HG02885 (cell line): ENCODE measurements around the gene ZNF726.
"Not testable (repeated sequence)": the region's sequence is repeated elsewhere in the genome, so short reads cannot be mapped to it uniquely, and the experiment has no call there.

ENCODE experiments used
- ATAC-seq: cut with Tn5 transposase; IDR thresholded peaks from one replicate; pipeline ENCODE4 v1.9.1; 2021; ENCODE audit warnings: mild to moderate bottlenecking; ENCODE audit not compliant: unreplicated experiment, poor library complexity

ZNF726 gene

GRCh38 chr19:23914402-23915286 is at the start of gene ZNF726:
Gene ZNF726, plus strand, starts transcription at chr19:23914886. Its CDS starts 109 bp downstream, at chr19:23914995.
- ATAC-seq = peak; percentile 95

- ATAC-seq = no peak
Observed at GRCh38 chr19:23867895-23868294, 46.8 kb upstream of the ZNF726 start.

GRCh38 chr19:23868630-23869029 is 46.1 kb upstream of the ZNF726 start:
- no peak for ATAC-seq

GRCh38 chr19:23872282-23872919 is 42.3 kb upstream of the ZNF726 start:
- ATAC-seq = no peak

GRCh38 chr19:23876261-23876660 is 38.4 kb upstream of the ZNF726 start:
- no peak for ATAC-seq

- ATAC-seq = not testable (repeated sequence)
Observed at GRCh38 chr19:23876756-23877155, 37.9 kb upstream of the ZNF726 start.

GRCh38 chr19:23882493-23882892 is 32.2 kb upstream of the ZNF726 start:
- no peak for ATAC-seq

GRCh38 chr19:23884363-23884762 is 30.3 kb upstream of the ZNF726 start:
- no peak for ATAC-seq

- no peak for ATAC-seq
Observed at GRCh38 chr19:23887642-23888041, 27.0 kb upstream of the ZNF726 start.

GRCh38 chr19:23896096-23896495 is 18.6 kb upstream of the ZNF726 start:
- ATAC-seq = not testable (repeated sequence)

- no peak for ATAC-seq
Observed at GRCh38 chr19:23896912-23897311, 17.8 kb upstream of the ZNF726 start.

GRCh38 chr19:23901360-23901759 is 13.3 kb upstream of the ZNF726 start:
- ATAC-seq = no peak

- no peak for ATAC-seq
Observed at GRCh38 chr19:23904406-23904805, 10.3 kb upstream of the ZNF726 start.

- ATAC-seq = no peak
Observed at GRCh38 chr19:23905771-23906170, 8.9 kb upstream of the ZNF726 start.

GRCh38 chr19:23906835-23907234 is 7.9 kb upstream of the ZNF726 start:
- no peak for ATAC-seq

GRCh38 chr19:23908165-23908564 is 6.5 kb upstream of the ZNF726 start:
- no peak for ATAC-seq

- no peak for ATAC-seq
Observed at GRCh38 chr19:23909222-23909621, 5.5 kb upstream of the ZNF726 start.

GRCh38 chr19:23913931-23914330 is 755 bp upstream of the ZNF726 start:
- no peak for ATAC-seq

GRCh38 chr19:23916991-23917390 is 2.3 kb downstream of the ZNF726 start:
- no peak for ATAC-seq

GRCh38 chr19:23917856-23918255 is 3.2 kb downstream of the ZNF726 start:
- no peak for ATAC-seq

GRCh38 chr19:23925285-23925684 is 10.6 kb downstream of the ZNF726 start:
- ATAC-seq = no peak

- ATAC-seq = no peak
Observed at GRCh38 chr19:23932878-23933277, 18.2 kb downstream of the ZNF726 start.
